IPS-NIHi7 (cell line): Measurements from ENCODE around the gene PHF14.
"Not testable (repeated sequence)": the region's sequence is repeated elsewhere in the genome, so short reads cannot be mapped to it uniquely, and the experiment has no call there.

Source experiments
- DNase-seq: peaks from one replicate; pipeline ENCODE4 v3.0.0; 2012; ENCODE audit warnings: mixed read lengths; ENCODE audit errors: extremely low spot score

PHF14 gene

DNA sequence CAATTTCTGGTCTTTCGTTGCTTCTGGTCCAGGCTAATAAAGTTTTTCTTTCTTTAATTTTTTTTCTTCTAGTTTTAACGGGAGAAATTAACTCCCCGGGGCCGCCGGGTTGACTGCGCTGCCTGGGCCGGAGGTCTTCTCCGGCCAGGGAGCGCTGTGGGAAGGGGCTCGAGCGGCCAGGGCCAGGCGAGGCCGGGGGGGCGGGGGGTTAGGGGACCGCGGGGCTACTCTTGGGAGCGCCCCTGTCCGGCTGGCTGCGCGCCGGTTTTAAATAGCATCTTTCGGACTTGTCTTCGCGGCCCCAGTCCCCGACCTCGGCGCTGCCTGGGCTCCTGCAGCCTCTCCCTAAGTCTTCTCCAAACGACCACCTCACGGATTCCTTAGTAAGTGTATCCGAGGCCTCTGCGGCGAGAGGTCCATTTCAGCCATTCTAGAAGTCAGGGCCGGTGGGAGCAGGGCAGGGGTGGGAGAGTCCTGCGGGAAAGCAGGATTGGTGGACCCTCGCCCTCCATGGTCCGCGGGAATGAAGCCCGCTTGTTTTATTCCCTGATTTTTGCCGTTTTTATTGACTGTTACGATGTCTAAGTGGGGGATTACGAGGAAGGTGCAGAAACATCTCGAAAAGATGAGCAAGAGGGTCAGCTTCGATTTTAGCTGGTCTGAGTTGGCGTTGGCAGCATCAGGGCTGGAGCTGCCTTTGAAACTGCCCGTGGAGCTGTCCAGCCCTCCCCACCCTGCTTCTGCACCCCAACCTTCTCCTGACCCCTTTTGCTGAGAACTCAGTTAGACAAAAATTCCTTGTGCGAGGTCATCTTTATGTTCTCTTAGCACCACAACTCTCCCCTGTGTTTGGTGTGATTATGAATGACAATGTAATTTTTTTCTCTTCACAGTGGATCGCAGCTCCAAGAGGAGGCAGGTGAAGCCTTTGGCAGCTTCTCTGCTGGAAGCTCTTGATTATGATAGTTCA is 555 bp downstream of the PHF14 start:
- peak; percentile 57 for DNase-seq

DNA sequence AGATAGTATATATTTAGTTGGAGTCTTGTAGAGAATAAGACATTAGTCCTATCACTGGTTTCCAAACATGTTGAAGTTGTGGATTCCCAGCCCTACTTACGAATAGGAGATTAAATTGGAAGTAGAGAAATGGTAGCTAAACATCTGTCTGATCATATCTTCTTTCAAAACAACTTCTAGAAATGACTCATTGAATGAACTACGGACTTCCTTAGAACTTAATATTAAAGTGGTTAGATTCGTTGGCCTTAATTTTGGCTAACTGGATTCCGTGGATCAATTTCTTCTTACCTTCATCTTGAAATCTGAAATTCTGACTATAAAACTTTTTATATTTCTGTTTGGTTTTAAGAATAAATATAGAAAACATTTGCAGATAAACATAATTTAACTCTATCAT is 3.4 kb downstream of the PHF14 start:
- no peak for DNase-seq

DNA sequence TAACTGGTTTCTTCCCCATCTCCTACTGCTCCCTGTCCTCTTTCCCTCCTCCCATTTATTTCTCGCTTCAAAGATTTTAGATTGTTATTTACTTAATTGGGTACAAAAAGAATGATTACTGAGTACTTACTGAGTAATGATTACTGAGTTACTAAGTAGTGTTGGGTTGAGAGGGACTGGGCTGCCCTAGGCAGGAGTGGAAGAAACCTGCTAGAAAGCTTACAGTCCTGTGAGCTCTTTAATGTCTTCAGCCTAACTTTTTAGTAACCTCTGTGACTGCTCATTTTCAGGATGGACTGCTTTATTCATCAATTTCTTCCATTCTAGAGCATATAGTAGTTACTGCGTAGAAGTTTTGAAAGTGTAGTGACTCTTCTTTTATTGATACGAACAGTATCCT is 7.6 kb downstream of the PHF14 start:
- no peak for DNase-seq

DNA sequence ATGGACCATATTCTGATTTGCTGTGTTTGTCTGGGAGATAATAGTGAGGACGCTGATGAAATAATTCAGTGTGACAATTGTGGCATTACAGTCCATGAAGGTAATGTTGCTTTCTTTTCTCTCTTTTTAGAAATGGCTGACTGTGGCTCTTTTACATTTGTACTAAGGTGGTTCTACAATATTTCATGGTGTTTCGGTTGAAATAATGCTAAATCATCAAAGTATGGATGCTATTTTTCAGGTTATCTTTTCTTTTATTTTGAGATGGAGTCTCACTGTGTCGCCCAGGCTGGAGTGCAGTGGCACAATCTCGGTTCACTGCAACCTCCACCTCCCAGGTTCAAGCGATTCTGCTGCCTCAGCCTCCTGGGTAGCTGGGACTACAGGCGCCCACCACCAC is 17.1 kb downstream of the PHF14 start:
- not testable (repeated sequence) for DNase-seq

DNA sequence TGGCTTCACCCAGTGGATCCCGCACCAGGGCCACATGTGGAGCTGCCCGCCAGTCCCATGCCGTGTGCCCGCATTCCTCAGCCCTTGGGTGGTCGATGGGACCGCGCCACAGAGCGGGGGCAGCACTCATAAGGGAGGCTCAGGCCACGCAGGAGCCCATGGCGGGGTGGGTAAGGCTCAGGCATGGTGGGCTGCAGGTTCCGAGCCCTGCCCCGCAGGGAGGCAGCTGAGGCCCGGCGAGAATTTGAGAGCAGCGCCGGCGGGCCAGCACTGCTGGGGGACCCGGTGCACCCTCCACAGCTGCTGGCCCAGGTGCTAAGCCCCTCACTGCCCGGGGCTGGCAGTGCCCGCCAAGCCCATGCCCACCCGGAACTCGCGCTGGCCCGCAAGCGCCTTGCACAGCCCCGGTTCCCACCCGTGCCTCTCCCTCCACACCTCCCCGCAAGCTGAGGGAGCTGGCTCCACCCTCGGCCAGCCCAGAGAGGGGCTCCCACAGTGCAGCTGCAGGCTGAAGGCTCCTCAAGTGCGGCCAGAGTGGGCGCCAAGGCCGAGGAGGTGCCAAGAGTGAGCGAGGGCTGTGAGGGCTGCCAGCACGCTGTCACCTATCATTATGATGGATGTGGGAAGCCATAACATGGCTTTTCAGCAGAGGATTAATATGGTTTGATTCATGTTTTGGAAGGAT is 22.0 kb downstream of the PHF14 start:
- not testable (repeated sequence) for DNase-seq

DNA sequence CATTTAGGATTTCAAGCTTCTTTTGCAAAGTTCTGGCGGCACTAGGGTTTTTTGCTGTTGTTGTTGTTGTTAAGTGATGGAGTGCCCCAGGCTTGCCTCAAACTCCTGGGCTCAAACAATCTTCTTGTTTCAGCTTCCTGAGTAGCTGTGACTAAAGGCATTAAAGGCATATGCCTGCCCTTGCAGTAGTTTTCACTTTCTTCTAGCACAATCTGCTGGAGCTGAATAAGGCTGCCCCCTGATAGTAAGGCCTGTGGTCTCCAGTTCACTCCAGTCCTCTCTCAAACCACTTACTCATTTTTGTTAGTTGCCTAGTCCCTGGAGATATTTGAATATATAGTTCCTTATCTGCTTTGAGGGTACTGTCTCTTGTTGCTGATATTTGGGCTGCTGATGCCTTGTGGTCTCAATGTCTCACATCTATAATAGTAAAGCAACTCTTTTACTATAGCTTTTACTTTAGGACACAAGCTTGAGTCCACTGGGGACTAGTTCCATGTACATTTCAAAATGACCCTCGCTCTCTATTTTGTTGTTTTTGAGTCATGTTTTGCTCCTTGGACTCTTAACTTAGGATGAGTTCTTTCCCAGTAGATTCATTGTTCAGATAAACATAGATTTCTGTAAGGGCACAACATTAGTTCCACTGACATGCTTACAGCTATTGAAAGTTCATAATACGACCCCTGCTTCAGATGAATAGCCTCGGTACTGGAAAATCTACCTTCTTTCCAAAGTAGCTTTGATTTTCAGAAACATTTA is 25.5 kb downstream of the PHF14 start:
- DNase-seq: peak; percentile 8

DNA sequence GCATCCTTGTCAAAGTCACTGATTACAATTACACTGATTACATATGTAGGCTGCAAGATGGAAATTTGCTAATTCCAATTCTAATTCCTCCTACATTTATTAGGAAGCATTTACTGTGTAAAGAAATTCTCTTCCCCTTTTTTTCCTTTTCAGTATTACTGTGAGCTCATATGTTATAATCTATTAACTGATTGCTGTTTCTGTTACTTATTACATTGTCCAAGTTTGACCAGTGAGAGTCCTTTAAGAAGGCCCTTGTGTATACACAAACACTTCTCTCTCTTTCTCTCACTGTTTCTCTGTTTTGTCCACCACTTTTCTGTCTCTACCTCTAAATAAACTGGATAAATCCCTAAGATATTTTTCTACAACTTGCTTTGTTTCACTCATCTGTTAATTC is 31.5 kb downstream of the PHF14 start:
- DNase-seq: no peak

DNA sequence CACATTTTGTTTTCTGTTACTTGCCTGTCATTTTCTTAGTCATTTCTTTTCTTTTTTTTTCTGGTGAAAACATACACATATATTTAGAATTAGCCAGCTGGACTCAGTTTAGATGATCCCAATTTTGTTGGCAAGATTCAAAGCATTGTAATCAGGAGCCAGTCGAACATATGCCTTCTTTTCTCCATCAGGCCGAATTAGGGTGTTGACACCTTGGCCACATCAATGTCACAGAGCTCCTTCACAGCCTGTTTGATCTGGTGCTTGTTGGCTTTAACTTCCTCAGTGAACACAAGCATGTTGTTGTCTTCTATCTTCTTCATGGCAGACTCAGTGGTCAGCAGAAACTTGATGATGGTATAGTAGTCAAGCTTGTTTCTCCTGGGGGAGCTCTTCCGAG is 32.6 kb downstream of the PHF14 start:
- no peak for DNase-seq

DNA sequence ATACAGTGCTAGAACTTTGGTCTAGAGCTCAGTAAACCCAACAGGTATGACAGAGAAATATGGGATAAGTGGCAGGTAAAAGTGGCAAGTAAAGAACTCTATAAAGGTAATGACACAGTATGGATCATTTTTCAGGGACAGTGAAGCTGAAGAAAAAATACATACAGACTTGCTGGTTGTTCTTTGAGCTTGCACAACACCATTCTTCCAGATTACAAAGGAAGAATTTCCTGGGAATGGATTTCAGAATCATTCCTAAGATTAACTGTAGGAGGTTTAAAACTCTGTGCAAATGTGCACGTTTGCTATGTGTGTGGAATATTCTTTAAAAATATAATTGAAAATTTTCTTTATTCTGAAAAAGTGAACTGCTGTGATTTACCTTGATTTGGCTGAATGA is 36.0 kb downstream of the PHF14 start:
- no peak for DNase-seq

DNA sequence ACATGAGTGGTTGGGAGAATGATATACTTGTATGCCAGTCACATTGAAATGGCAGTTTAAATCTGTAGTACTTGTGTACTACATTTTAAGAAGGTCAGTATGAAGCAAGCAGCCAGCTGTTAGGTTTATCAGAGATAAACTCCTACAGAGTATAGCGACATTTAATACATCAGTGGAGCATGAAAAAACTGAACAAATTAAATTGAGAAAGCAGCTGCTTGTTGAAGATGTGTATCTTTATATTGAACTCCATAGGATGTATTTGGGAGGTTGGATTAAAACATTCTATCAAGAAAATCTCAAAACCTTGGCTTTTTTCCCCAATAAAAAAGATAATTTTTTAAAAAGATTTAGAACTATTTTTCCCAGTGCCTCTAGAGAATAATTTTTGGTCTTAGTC is 47.8 kb downstream of the PHF14 start:
- DNase-seq: no peak

DNA sequence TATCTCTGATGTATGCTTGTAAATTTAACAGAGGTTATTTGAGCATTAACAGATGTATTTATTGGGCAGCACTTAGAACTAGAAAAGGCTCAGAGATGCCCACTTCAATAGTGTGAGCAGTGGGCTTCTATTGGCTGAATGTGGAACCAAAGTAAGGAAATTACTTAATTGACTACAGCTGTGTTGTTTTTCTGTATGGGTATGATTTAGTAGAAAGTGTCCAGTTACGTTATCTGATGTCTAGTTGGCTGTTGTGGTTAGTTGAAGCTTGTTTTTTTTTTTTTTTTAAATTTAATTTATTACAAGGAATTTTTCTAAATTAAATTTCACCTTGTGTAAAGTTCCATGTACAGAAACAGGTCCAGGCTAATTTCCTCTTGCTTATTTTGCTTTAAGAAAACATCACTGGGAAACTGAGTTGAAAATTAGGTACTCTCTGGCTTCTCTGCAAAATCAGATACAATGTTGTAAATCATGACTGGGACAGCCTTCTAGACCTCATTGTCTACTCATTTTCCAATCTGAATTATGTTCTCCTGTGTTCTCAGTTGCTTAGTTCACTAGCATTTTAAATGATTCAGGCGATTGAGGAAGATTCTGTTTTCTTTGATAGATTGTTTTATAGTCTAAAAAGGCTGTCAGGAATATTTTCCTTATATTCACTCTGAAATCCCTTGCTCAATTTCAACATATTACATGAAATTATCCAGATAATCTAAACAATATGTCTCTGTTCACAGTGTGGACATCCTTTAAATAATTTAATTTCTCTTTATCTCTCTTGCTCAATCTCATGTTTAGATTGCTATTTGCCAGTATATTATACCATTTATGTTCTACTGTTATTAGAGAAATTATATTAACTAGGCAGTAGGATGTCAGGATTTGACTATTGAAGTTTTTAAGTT is 53.0 kb downstream of the PHF14 start:
- no peak for DNase-seq

DNA sequence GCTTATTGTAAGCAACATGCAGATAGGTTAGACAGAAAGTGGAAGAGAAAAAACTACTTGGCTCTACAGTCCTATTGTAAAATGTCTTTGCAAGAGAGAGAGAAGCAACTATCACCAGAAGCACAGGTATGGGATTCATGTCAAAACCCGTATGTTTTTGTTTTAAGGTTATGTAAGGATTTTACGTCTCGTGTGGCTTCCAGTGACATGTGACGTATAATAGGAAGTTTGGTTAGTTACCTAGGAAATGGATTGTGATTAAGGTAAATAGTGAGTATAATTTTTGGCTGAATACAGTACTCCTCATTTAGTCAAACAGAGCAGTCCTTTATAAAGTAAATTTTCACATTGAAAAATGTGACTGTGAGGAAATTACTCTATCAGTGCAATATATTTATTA is 62.0 kb downstream of the PHF14 start:
- DNase-seq: no peak

DNA sequence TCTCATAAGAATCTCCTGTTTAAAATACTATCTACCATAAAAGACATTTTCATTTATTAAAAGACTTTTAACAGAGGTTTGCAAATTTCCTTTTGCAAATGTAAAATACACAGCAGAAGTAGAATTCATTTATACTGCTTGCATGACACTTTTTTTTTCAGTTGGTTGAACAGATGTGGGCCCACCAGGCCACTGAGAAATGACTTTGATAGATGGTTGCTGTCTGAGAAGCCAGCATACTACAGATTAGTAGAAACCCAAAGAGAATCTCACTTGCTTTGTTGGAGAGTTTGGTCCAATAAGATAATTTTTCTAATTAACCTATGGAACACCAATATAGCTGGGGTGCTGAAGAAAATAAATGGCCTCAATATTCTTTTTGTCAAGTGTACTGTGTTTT is 66.3 kb downstream of the PHF14 start:
- DNase-seq: no peak

DNA sequence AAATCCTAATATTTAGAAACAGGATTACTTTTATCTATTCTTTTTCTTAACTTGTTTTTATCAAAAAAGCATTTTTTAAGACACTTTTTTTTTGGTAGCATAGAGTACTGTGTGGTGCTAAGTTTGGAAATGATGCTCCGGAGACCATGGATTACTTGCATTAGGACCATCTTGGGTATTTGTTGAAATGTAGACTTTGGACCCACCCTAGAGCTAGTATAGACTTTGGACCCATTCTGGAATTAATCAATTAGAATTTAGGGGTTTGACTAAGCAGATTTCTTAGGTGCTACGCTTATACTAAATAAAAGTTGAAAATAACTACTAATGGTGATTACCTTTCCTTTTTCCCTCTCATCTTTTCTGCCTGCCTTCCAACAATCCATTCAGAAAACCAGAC is 80.4 kb downstream of the PHF14 start:
- no peak for DNase-seq

DNA sequence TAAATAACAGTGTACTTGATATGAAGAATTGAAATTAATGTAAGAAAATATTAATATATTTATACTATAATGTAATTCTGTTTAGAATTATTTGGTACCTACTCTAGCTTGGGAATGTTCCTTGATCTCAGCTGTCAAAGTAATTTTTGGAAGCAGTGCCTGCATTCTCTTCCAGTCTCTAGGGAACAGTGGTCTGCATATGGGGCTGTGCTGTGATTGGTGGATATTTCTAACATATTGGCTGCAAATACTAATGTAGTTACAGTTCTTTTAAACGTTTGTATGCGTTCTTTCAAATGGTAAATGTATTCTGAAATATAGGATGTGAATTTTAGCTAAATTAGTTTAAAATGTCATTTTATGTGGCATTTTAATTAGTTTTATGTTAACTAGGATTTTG is 87.2 kb downstream of the PHF14 start:
- no peak for DNase-seq

DNA sequence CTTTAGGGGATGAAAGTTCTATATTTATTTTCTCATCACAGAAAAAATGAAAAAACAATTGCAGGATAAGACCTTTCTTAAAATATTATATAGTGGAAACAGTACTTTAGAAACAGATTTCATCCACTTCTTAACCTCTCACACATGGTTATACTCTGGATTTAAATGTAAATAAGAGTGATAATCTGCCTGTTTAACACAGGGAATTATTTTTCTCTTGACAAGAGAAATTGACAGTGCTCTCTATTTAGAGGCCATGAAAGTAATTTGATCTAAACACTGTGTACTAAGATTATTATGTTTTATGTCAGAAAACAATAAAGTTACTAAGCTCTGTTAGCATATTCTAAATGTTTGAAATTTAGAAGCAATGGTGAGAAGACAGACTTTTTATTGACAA is 88.4 kb downstream of the PHF14 start:
- no peak for DNase-seq

DNA sequence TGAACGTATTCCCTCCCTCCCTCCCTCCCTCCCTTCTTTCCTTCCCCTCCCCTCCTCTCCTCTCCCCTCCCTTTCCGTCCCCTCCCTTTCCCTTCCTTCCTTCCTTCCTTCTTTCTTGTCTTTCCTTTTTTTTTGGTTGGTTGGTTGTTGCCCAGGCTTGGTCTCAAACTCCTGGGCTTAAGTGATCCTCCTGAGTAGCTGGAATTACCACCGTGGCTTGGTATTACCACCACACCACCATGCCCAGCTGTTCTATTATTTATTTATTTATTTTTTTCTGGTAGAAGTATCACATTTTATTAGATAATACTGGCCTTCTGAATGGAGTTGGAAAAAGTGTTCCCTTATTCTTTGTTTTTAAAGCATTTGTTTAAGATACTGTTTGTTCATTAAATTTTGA is 95.9 kb downstream of the PHF14 start:
- DNase-seq: no peak

DNA sequence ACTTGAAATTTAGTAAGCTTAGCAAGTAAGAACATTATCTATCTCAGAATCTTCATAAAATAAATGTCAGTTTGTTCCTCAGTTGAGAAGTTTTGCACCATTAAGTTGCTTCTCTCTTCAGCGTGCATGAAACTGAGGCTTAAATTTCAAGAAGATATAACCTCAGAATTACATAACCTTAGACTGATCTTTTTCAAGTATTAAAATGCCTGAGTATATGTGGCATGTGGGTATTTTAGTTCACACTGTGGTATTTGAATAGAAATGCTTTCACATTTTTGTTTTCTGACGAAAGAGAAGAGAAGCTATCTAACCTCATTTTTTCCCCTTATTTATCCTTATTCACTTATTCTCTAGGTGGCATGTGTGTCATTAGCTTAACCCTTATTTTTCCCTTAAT is 104.1 kb downstream of the PHF14 start:
- DNase-seq: no peak

DNA sequence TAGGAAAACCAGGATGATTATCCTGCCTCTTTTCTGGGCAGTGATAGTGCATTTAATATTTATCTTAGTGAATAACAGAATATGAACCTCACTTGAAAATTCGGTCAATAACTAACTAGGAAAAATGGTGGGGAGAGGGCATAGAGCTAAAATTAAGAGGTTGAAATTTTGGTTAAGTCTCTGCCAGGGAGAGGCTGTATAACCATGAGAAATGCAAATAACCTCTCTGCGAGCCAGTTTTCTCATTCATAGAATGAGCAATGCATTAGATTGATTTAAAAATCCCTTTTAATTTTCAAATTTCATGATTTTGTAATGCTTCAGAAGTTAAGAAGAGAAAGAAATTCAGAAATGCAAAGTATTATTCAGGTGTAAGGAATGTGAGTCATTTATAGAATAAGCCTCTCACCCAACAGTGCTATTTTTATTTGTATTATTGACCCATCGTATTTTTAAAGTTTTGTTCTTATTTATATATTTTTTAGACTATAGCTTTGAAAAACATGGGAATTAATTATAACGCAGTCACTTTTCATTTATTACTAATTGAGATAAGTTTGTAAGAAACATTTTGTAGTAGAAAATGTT is 104.7 kb downstream of the PHF14 start:
- DNase-seq: no peak

DNA sequence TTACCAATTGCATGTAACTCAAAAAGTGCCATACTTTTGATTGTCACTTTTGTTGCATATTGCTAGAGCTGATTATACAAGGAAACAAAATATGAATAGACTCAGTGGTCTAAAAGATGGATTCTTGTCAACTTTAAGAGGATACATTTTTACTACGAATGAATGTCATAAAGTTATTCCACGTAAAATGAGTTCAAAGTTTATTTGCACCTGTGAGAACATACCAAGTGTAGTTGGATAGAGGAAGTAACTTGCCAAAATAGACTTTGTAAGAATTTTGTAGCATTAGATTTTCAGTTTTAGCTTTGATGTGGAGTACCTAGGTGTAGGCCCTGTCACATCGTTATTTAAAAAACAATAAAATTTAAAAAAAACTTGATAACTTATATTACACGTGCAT is 106.2 kb downstream of the PHF14 start:
- DNase-seq: no peak

DNA sequence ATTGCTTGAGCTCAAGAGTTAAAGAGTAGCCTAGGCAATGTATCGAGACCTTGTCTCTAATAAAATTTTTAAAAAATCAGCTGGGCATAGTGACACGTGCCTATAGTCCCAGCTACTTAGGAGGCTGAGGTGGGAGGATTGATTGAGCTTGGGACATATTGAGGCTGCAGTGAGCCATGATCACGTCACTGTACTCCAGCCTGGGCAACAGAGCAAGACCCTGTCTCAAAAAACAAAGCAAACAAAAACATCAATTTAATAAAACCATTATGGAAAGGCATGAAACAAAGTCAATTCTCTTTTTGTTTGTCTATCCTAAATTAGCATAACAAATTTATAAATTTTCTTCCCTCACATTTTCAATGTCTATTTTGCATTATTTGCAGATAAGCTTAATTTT is 108.4 kb downstream of the PHF14 start:
- DNase-seq: no peak
